Hepatocyte (in vitro differentiated cells): ENCODE data around the gene TNN.

Source experiments
- EZH2 ChIP-seq: fragments of 200-600 bp; sonication (generic); IDR thresholded peaks from 2 replicates; pipeline ENCODE4 v1.6.1; 2016; ENCODE audit warnings: antibody characterized with exemption, mild to moderate bottlenecking, borderline replicate concordance
- EZH2phosphoT487 ChIP-seq: fragments of 200-600 bp; sonication (generic); IDR thresholded peaks from one replicate; pipeline ENCODE4 v1.6.1; 2018; ENCODE audit warnings: antibody characterized with exemption, mild to moderate bottlenecking, low read depth, moderate library complexity; ENCODE audit not compliant: unreplicated experiment, severe bottlenecking
- TF ChIP-seq, protein P1 (sequence below): fragments of 200-600 bp; sonication (generic); IDR thresholded peaks from 2 replicates; pipeline ENCODE4 v1.5.1; 2016; ENCODE audit warnings: antibody characterized with exemption, mild to moderate bottlenecking; ENCODE audit not compliant: poor library complexity

DNA sequence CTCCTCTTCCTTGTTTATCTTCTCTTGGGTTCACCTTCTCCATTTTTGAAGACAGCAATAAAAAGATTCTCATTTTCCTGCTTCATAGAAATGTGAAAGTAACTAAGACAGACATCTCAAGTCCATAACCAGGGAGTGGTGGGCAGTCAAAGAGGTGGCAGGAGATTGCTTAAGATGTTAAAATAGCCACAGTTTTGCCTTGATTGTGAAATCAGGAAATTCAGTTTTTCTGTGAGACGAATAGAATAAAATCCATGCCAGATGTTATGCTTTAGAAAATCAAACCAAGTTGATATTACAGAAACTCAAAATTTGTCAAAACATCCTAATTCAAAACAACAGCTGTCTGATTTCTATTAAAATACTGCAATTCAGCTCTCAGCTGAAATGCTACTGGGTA, 57.2 kb downstream of the TNN start:
- TF ChIP-seq, protein P1, sequence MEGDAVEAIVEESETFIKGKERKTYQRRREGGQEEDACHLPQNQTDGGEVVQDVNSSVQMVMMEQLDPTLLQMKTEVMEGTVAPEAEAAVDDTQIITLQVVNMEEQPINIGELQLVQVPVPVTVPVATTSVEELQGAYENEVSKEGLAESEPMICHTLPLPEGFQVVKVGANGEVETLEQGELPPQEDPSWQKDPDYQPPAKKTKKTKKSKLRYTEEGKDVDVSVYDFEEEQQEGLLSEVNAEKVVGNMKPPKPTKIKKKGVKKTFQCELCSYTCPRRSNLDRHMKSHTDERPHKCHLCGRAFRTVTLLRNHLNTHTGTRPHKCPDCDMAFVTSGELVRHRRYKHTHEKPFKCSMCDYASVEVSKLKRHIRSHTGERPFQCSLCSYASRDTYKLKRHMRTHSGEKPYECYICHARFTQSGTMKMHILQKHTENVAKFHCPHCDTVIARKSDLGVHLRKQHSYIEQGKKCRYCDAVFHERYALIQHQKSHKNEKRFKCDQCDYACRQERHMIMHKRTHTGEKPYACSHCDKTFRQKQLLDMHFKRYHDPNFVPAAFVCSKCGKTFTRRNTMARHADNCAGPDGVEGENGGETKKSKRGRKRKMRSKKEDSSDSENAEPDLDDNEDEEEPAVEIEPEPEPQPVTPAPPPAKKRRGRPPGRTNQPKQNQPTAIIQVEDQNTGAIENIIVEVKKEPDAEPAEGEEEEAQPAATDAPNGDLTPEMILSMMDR, result no peak
- TF ChIP-seq EZH2 (no peak), EZH2phosphoT487 (no peak)
